HG03354 (cell line): ENCODE measurements around the gene PHC3.

Experiments
- ATAC-seq: cut with Tn5 transposase; IDR thresholded peaks from one replicate; pipeline ENCODE4 v1.9.1; 2021; ENCODE audit warnings: mild to moderate bottlenecking; ENCODE audit not compliant: unreplicated experiment, poor library complexity, severe bottlenecking

Gene PHC3

DNA sequence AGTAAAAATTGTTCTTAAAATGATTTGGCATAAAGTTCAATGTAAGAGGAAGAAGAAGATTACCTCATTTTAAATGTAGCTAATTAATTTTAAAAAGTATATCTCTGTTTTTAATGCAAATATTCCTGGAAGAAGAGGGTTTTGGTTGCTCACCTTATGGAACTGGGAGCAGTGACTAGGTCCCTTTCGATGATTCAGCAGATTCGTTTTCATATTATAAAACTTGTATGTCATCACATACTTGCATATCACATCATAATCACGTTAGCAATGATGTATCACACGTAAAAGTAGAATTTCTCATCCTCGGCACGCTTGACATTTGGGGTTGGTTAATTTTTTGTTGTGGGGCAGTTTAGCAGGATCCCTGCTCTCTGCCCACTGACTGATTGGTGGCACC lies 96.1 kb downstream of the PHC3 start:
- no peak for ATAC-seq

DNA sequence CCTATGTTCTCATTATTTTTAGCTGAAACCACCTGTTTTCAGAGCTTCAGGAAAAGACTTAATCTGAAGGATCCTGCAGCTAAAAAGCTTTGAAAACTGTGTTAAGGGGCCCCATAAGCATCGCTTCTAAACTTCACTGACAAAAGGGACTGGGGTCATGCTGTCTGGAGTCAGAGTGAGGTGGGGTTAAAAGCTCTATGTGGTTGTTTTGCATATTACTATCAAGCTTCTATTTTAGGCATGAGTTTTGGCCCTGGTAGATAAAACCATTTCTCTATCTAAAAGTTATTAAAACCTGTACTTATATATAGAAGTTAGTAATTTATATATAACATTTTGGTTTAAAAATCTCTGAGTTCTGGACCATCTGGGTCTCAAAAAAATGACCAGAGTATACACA lies 98.2 kb downstream of the PHC3 start:
- no peak for ATAC-seq

DNA sequence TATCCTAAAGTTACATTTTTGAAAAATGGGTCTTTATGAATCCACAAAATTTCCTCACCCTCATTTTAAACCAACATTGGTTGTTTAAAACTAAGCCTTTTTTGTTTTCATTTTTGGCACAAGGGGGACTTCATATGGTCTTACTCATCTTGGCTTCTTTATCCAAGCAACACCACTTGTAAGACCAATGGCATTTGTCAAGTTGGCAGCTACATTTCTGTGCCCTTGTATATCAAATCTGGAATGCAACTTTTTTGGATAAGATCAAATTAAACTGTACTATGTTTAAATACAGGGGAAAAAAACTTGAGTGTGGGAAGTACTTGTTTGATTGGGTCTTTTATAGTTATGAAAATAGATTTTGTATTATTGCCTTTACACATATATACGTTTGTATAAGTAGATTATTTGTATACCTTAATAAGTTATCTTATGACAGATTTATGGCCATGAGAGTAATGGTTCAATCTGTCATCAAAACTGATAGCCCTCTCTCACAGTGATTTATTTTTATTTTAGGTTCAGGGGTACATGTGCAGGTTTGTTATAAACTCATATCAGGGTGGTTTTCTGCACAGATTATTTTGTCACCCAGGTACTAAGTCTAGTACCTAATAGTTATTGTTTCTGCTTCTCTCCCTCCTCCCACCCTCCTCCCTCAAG lies 100.3 kb downstream of the PHC3 start:
- no peak for ATAC-seq

DNA sequence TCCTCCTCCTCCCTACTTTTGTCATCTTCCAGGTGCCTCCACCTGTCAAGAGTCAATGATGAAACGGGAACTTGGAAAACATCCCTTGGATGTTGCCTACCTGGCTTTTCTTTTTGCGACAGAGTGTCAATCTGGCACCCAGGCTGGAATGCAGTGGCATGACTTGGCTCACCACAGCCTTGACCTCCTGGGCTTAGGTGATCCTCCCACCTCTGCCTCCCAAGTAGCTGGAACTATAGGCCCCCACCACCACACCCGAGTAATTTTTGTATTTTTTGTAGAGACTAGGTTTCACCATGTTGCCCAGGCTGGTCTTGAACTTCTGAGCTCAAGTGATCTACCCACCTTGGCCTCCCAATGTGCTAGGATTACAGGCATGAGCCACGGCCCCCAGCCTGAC lies 100.9 kb downstream of the PHC3 start:
- no peak for ATAC-seq

DNA sequence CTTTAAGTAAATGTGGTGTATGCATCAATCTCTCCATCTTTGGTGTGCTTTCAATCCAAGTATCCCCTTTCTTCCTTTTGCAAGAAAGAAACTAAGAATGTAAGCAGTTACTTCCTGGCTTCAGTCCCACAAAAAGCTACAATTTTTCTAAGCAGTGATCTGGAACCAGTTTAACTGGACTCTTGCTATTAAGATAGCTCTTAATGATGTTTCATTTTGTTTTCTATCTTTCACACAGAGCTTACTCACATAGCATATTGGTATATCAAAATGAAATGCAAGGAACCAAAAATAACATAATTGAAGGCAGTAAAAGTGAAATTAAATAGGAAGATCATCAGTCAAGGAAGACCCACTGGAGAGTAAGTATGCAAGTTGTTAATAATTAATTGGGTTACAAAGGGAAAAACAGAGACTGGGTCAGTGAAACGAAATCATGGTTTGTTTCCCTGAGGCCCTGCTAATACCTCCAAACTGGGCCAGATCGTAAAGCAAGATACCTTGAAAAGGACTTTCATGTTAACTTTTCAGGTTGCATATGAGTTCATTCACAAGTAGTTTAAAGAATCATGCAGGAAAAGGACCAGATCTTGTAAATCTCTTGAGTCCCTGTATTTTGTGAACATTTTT lies 101.9 kb downstream of the PHC3 start:
- no peak for ATAC-seq

DNA sequence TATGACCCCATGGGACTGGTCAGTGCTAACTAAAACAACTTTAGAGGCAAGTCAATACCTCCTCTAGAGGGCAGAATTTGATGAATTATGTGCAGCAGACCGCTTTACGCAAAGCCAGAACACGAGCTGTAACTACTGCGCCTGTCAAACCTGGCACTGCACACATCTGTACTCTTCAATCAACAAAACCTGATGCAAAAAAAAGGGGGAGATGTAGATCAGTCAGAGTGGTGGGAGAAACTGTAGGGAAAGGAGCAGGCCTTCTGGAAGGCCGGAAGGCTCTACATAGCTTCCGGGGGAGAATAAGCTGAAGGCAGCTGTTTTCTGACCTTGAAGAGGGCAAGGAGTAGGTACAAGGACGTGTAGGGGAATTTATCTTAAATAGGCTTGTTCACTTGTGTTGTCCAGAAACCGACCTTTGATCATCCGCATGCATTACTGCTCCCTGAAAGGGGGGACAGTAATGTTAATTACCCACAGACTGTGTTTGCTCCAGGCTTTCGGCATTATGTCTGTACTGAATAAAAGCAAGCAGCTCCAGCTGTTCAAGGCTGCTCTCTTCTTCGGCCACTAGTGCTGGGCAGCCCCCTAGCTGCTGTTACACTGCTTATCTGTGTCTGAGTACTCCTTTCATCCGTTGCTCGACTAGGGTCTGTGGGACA lies 102.8 kb downstream of the PHC3 start:
- no peak for ATAC-seq

DNA sequence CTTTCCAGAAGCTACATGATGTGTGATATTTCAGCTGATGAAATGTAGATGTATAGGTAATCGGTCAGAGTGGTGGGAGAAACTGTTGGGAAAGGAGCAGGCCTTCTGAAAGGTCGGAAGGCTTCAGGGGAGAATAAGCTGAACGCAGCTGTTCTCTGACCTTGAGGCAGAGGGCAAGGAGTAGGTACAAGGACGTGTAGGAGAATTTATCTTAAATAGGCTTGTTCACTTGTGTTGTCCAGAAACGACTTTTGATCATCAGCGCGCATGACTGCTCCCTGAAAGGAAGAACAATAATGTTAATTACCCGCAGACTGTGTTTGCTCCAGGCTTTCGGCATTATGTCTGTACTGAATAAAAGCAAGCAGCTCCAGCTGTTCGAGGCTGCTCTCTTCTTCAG lies 104.2 kb downstream of the PHC3 start:
- ATAC-seq, result no peak

DNA sequence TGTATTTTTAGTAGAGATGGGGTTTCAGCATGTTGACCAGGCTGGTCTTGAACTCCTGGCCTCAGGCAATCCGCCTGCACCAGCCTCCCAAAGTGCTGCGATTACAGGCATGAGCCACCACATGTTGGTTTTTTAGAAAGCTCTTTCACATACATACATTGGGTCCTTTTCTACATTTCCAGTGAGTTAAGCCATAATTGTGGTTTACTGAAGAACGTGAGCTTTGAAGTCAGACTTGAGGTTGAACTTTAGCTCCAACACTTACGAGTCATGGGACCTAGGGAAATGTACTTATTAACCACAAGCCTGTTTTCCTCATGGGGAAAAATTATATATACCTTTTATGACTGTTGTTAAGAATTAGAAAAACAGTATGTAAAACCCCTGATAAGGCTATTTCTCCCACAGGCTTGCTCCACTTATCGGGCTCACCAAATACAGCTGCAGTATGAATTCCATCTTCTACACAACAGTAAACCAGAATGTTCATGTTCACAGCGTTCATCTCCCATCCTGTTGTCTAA lies 104.8 kb downstream of the PHC3 start:
- no peak for ATAC-seq

DNA sequence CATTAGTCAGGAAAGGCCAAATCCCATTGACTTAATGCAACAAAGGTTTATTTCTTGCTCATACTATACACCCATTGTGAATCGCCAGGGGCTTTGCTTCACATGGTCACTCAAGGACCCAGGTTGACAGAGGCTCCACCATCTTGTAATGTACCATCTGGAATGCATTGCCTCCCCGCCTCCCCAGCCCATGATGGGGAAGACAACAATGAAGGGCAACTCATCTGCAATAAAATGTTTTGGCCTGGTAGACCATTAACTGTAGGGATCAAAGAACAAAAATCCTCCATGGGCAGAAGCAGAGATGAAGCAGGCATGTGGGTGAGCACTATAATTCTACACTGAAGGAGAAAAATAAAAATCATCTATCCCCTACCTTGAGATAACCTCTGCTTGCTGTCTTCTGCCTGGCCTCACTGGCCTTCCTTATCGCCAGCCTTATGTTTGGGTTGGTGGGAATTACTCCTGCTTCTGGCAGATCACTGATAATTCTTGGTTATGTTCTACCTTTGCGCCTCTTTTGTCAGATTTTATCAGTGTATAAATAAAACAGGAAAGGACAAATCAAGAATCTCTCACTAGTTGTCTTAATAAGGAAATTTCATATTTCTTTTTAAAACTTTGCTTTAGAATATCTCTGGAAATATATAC lies 106.0 kb downstream of the PHC3 start:
- ATAC-seq, result no peak

DNA sequence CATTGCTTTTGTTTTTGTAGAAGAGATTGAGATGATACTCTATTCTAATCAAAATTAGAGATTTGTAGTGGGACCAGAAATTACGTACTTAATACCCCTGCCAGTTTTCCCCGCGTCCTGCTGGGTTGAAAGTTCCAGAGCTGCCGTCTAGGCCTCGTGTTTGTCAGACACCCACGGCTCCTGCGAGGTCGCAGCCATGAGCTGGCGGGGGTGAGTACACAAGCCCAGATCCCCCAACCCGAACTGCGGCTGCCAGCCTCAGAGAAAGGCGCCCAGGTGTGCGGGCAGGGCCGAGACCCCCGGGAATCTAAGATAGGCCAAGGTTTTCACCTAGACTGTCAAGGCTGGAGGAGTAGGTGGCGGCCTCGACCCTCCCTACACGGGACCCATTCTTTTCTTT lies 117.4 kb downstream of the PHC3 start:
- no peak for ATAC-seq

DNA sequence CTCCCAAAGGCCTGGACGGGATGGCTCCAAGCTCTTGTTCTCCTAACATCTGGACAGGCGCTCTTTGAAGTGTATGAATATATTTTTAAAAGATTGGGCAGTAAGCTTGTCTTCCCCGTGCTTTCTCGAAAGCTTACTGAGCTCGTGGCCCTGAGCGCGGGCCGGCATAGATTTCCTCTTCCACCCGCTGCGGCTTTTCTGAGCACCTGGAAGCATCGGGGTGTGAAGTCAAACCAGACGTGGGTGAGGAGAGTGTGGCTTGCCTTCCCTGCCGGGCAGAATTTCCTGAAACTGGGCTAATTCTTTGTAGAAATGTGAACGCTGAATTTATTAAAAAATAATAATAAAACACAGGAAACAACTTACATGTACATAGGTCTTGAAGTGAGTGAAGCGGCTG lies 117.8 kb downstream of the PHC3 start:
- no peak for ATAC-seq

DNA sequence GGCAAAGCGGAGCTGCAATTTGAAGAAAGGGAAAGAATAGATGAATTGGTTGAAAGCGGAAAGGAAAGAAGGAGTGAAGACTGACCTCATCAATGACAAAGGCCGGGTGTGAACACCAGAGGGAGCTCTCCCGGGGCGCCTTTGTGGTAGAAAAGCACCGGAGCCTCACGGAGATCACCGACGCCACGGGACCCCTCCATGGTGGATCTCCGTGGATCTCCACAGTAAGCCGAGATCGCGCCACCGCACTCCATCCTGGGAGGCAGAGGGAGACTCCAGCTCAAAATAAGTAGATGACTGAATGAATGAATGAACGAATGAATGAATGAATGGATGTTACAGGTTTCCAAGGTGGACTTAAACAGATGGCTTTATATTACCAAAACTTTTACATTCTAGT lies 118.8 kb downstream of the PHC3 start:
- ATAC-seq, result no peak

DNA sequence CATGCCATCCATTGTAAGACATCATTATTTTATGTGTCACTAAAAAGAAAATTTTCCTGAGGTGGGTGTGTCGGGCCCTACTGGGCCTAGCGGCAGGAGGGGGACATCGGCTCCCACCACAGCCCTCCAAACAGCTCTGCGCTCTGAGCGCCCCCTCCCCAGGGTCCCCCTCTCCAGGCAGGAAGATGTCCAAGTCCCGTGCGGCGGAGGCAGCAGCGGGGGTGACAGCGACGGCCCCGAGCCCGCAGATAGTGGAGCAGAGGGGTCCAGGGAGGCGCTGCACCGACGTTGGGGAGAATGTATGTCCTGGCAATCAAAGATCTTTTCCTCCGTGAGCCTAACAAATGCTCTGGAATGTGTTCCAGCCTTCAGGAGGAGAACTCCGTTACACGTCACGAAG lies 119.5 kb downstream of the PHC3 start:
- no peak for ATAC-seq

DNA sequence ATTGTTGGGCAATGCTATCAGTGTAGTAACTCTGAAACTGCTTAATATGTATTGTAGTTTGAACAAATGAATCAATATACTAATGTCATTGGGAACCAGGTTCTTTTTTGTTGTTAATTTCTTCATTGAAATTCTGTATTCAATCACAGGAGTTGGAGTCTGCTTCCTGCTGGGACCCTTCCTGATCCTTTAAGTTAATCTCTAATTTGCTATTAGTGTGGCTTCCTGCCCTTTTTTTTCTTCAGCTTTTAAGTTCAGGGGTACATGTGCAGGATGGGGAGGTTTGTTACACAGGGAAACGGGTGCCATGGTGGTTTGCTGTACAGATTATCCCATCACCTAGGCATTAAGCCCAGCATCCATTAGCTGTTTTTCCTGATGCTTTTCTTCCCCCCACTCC lies 122.1 kb downstream of the PHC3 start:
- no peak for ATAC-seq

DNA sequence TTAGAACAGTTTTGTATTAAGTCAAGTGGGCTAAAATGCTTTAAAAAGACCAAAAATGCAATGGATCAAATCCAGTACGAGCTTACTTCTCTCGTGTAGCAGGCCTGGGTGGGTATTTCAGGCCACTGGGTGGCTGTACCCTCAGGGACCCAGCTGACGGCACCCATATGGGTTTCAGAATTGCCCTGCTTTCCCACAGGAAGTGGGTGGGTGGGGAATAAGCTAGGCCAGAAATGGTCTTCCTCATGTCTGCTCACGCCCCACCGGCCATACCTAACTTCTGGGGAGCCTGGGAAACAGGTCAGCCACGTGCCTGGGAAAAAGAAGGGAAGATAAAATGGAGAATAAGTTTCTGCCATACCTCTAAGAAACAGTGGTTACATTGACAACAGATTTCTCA lies 123.4 kb downstream of the PHC3 start:
- no peak for ATAC-seq

DNA sequence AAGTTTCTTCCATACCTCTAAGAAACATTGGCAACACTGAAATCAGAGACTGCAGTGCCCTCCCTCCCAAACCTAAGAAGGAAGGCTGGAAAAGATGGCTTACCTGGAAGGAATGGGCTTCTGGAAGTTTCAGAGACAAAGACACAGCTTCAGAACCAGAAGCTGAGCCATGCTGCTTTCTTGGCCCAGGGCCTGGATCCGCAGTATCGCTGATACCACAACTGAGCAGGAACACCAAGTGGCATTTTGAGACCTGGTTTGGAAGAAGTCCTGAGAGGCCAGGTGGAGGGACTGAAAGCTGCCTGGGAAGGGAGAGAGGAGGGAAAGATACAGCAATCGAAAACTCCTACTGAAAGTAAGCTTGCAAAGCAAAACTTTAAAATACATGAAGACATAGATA lies 124.0 kb downstream of the PHC3 start:
- ATAC-seq, result no peak

DNA sequence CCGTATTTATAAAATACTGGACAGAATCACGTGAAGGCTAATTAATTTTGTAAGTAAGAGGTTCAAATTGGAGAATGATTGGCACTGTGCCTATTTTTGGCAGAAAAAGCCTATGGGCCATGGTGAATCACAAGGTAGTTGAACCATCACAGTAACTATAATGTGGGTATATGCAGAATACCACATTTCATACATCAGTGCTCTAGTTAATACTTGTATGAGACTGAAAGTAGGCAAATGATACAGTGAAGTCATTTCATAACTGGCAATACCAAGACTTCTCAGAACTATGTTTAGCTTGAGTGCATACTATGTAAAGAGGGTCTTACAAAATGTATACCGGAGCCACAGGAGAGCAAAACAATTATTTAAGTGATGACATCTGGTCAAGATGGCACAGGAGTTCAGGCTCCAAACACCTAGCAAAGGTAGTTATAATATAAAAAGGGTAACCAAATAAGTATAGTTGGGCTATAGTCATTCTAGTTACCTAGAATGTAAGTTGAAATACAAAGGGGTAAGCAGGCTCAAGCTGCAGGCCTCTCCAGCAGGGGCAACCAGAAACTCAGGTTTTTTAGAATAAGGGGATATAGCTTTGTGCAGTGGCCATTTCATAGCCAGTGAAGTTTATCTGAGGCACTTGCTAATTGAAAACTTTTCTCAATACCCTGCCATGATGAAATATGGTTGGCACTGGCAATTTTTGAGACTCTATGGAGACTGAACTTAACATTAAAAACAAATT lies 124.7 kb downstream of the PHC3 start:
- peak; percentile 97 for ATAC-seq

DNA sequence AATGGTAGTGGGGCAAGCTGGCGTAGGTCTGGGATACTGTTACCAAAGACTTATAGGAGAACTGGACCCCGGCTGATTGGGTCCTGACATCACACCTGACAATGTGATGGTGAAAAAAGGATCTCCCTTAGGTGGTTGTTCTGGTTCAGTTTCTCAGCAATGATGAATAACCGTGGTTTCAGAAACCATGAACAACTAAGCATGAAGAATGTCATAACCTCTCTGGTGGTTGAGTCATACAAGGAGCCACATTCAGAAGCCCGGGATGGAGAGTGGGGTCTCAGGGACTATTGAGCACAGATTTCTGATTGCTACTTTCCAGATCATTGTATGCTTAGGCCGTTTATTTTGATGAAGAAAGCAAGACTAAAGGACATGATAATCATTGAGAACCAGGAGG lies 126.3 kb downstream of the PHC3 start:
- ATAC-seq, result peak; percentile 65

DNA sequence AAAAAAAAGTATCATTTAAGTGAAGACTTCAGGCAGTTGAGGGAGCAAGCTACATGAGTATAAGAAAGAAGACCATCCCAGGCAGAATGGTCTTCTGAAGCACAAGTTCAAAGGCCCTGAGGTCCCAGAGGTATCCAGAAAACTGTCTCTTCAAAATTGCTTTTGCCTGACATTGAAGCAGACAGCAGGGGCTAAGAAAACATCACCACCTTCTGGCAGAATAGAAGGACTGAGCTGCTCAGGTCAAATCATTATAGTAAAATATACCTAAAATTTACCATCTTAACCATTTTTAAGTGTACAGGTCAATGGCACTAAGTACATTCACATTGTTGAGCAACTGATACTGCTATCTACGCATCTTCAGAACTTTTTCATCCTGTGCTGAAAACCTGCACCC lies 127.3 kb downstream of the PHC3 start:
- ATAC-seq, result no peak

DNA sequence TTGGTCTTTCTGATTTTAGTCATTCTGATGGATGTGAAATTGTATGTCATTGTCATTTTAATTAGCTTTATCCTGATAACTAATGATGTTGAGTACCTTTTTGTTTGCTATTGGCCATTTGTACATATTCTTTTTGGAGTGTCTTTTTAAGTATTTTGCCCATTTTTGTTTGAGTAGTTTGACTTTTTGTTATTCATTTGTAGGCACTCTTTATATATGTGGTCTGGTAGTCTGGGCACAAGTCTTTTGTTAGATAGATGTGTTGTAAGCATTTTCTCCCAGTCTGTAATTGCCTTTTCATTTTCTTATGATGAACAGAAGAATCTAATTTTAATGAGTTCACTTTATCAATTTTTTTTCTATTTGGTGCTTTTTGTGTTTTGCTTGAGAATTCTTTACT lies 129.1 kb downstream of the PHC3 start:
- no peak for ATAC-seq
